Measurements from ENCODE around the gene ZNF577.

Gene ZNF577

DNA sequence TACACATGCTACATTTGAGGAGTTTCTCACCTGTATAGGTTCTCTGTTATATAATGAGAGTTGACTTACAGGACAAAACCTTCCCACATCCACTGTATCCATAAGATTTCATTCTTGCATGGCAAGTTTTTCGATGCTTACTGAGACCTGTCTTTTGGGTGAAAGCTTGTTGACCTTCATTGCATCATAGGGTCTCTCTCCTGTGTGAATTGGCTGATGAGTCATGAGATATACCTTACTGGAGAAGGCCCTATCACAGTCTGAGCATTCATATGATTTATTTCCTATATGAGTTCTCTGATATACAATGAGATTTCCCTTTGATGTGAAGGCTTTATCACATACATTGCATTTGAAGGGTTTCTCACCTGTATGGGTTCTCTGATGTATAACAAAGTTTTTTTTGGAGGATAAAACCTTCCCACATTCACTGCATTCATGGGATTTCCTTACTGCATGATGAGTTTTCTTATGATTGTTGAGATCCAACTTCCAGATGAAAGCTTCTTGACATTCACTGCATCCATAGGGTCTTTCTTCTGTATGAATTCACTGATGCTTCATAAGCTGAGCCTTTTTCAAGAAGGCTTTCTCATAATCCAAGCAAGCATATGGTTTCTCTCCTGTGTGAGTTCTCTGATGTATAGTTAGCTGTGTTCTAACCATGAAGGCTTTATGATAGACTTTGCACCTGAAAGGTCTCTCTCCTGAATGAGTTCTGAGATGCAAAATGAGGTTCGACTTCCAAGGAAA lies 25.7 kb downstream of the ZNF577 start:
- no peak for DNase-seq

DNA sequence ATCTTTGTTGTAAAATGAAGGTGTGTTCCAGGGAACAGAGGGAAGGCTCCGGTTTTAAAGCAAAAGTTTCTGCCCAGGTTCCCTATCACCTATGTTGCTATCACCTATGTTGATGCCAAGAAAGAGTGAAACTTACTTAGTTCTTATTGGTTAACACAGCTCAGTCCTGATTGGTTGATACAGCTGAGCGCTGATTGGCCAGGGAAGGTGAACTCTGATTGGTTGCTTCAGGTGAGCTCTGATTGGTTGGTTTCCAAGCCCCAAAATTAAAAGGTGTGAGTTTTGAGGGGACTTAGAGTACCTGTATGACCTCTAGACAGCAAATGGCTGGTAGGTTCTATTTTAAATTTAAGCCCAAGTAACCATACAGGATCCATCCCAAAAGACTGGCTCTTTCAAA lies 50.6 kb downstream of the ZNF577 start:
- no peak for DNase-seq

- no peak for DNase-seq
These were observed 57.5 kb downstream of the ZNF577 start for GRCh38 chr19:51830274-51830673.

- DNase-seq = no peak
These were observed 63.3 kb downstream of the ZNF577 start for GRCh38 chr19:51824281-51825005.

- no peak for DNase-seq
These were observed 64.8 kb downstream of the ZNF577 start for GRCh38 chr19:51822946-51823345.

DNA sequence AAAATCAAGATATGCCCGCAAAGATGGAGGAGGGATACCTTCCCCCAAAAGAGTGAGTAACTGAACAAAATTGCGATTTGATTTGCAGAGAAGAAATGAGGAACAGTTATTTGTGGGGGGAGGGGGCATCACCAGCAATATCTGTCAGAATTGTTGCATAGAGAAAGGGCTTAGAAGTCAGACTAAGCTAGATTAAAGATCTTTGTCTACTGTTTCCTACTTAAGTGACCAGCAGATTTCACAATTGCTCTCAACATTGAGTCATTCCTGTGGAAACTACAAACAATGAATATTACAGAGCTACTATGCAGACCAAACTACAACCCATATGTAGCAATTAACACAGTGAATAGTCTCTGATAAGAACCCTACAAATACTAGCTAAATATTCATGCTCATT lies 65.4 kb downstream of the ZNF577 start:
- DNase-seq = no peak

DNA sequence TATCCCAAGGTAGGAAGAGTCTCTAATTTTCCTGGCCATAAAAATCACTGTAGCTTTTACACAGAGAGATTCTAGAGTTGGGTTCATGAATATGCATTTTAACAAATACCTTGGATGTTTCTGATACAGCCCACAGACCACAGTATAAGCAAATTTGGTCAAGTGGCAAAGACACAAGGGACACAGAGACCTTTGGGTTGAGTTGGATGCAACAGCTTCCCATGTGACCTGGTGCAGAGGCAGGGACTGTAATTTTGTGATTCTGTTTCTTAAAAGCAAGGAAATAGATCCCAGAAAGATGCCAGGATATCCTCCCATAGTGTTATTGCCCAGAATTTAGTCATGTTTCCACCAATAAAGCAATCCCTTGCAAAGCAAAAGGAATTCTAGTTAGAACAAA lies 65.8 kb downstream of the ZNF577 start:
- no peak for DNase-seq

DNA sequence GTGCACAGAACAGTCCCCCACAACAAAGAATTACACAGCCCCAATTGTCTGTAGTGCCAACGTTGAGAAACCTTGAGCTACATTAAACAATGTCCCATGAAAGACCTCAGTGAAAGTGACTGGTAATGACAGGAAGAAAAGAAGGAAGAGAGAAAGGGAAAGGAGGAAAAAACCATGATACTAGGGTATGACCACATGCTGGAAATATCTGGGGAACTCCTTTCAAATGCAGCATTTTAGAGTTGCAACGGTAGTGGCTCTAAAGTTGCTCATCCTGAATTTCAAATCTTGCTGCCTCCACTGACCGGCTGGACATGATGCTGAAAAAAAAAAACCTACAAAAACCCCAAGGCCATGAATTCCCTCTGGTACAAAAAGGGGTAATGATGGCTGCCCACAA lies 66.3 kb downstream of the ZNF577 start:
- DNase-seq = no peak
